ENCODE measurements around the gene ELMO1.

ELMO1 gene

GRCh38 chr7:36894190-36894589 is 554.5 kb downstream of the ELMO1 start:
- DNase-seq: peak; percentile 59

- DNase-seq: no peak
These were observed 559.5 kb downstream of the ELMO1 start for GRCh38 chr7:36889182-36889581.

DNA sequence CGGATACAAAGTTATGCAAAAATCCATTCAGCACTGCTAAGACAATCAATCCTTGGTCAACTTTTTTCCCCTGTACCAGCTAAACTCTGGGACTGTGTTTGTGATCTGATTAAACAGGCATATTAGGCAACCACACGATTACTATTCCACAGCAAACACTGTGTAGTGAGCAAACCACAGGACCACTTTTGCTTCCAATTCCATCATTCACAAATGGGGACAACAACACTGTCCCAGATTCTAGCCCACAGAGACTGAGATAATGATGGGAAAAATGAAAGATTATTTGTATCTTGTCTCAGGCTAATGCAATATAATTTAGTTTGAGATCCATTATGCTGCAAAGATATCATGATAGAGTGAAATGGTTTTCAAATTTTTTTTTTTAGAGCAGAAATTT is 560.7 kb downstream of the ELMO1 start:
- DNase-seq: no peak

DNA sequence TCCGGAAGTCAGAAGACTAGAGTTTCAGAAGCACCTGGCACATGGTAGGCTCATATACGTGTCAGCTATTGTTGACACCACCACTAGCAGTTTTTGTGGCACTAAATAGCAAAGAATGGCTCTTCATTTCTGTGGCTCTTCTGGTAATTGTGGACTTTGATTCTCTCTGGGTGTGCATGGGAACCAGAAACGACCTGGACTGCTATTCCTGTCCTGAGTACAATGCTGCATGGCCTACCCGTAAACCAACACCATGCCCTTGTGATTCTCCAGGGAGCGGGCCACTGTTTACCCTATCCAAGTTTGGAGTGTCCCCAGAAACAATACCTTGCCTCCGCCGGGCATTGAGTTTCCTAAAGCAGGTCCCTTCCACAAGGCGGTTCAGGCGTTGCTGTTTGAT is 561.4 kb downstream of the ELMO1 start:
- no peak for DNase-seq

- no peak for DNase-seq
These were observed 563.8 kb downstream of the ELMO1 start for GRCh38 chr7:36884910-36885309.

DNA sequence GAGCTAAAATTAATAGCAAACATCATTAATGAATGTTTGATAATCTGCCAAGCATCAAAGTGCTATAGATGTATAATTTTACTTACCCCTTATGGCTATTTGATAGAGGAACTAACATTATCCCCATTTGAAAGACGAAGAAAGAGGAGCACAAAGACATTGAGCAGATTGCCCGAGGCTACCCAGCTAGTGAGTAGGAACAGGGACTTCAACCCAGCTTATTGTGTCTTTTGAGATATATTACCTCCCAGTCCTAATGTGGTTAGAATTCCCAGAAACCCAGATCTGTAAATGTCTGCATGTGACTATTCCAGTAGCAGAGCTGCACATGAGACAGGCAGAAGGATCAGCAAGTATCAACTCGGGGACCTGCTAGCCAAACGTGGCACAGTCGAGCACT is 564.3 kb downstream of the ELMO1 start:
- DNase-seq: no peak

DNA sequence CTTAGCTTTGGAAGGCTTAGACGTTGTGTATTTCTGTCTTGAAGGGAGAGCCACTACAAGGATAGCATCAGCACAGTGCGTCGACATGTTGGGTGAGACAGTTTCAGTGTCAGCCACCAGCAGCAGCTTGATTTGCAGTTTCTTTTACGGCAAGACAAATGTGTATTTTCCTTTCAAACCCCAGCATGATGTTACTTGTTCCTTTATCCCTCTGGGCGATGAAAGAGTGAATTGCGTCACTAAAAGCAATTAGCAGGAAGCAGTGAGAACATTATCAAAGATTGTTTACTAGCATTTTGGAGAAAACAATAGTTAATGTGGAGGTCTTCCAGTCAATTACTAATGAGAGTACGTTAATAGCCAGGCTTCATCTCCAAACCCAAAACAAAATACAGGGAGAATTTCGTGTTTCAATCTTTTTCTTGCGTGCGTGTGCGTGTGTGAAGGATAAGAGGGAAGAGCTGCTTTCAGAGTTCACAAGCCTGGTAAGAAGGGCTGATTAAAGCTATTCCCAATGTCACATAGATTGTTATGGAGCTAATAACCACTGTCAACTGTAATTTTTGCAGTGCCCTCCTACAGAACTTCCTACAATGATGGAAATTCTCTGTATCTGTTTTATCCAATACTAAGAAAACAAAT is 567.3 kb downstream of the ELMO1 start:
- no peak for DNase-seq

DNA sequence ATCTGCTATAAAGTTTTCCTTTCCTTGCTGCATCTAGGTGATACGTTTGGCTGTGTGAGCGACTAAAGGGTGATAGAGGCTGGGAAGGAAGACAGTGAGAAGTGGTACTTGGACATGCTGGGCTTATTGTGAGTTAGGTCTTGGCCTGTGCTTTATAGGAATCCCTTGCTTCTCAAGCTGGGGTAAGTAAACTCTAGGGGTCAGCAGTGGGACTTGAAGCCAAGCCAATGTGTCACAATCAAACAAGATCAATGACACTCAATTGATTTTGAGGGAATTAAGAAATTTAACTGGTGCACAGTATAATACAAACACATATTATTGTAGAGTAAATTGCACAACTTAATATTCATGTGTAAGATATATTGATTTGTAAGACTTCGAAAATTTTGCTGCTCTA is 568.6 kb downstream of the ELMO1 start:
- no peak for DNase-seq

DNA sequence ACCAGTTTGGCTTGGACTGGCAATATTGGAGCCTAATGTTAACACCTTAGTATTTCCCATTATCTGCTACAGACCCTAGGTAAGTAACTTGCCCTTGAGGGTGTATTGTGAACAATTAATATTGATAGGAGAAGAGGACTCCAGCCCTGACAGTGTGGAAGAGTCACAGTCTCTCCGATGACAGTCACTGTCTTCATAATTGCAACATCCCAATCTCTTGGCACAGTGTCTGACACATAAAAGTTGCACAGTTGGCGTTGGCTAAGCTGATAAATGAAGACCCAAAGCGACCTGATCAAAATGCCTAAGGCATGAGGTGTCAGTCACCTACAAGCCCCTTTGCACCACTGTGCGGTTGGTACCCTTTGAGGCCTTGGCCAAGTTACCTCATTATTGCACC is 569.6 kb downstream of the ELMO1 start:
- no peak for DNase-seq

DNA sequence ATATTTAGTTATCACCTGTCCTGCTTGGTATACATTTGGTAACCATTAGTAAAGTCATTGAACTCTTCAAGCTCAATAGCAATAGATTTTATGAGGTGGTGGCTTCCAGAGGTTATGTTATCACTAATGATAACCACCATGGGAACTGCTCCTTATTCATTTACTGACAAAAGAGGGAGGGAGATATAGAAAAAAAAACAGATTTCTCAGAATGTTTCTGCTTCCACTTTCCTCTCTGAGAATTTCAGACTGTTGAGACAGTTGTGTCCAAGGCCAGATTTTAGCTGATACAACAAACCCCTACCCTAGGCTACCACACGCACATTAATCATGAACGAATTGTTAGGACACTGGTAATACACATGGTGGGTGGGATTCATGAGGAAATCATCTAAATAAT is 570.4 kb downstream of the ELMO1 start:
- peak; percentile 47 for DNase-seq

DNA sequence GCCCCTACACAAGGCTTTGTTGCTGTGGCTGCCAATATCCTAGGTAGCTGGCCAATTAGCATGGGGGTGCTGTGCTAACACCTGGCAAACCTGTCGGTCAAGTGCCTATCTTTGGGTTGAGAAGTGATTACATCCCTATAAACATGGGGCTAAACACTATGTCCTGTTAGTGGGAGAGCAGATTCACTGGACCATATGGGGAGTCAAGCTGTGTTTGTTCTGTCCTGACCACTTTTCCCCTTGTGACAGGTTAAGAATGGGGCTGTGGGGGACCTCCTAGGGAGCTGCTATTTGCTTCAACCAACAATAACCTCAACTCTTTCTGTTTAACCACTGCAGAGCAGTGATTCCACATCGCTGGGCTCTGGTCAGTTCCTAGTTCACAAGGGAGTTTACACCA is 572.9 kb downstream of the ELMO1 start:
- DNase-seq: no peak

DNA sequence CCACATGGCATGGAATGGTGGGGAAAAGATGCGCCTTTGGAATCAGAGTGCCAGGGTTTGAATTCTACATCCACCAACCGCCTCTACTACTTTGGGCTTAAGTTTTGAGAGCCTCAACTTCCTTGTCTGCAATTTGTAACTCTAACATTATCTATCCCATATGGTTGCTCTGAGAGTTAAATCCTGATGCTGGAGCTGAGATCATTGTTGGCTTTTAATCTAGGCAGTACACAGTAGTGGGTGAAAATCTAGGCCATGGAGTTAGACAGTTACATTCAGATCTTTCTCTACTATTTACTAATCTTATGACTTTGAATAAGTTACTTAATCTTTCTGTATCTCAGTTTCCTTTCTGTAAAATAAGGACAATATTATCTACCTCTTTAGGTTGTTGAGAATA is 574.6 kb downstream of the ELMO1 start:
- no peak for DNase-seq

DNA sequence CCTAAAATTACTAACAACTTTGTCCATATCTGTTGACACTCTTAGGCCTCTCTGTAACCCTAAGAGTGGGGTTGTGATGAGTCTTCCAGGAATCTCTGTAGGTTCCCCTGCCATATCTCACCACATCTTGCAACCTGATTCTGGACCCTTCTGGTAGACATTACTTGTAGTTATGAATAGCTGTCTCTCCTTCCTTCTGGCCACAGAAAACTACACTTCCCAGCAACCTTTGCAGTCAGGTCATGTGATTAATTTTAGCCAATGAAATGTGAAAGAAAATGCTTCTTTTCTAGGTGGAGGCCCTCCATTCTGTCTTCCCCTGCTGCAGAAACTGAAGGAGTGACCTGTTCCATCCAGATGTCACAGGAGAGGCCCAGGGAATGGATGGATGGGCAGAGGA is 576.8 kb downstream of the ELMO1 start:
- DNase-seq: peak; percentile 59

GRCh38 chr7:36871355-36871738 is 577.3 kb downstream of the ELMO1 start:
- peak; percentile 30 for DNase-seq

GRCh38 chr7:36870625-36871354 is 577.9 kb downstream of the ELMO1 start:
- no peak for DNase-seq

GRCh38 chr7:36868727-36869411 is 579.8 kb downstream of the ELMO1 start:
- DNase-seq: no peak

GRCh38 chr7:36865019-36865418 is 583.6 kb downstream of the ELMO1 start:
- no peak for DNase-seq

- peak; percentile 45 for DNase-seq
These were observed 584.6 kb downstream of the ELMO1 start for GRCh38 chr7:36863901-36864701.

GRCh38 chr7:36862771-36863261 is 585.8 kb downstream of the ELMO1 start:
- DNase-seq: no peak

GRCh38 chr7:36861656-36862055 is 587.0 kb downstream of the ELMO1 start:
- DNase-seq: no peak

- no peak for DNase-seq
These were observed 588.0 kb downstream of the ELMO1 start for GRCh38 chr7:36860681-36861080.

- no peak for DNase-seq
These were observed 593.3 kb downstream of the ELMO1 start for GRCh38 chr7:36855330-36855729.

DNA sequence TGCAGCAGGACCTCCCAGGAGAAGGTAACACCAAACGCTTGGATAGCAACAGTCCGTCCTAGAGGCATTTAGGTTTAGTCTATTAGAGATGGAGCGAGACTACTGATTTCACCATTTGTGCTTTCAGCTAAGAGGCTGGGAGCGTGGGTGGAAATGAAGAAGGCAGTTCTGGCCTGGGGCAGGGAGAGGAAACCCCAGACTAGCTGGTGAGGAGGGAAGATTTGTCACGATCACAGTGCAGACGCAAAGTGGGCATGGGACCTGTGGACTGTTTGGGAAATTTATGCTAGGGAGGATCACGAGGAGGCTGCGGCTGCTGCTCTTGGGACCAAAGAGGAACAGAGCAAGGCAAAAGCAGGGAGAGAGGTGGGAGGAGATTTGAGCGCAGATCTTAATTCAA is 594.0 kb downstream of the ELMO1 start:
- DNase-seq: no peak

Measured in activated CD4-positive, alpha-beta T cell treated with anti-CD3 and anti-CD28 coated beads, Interleukin-10, Interleukin-2, amounts not matched to agents 100 ng/mL and 50 ng/mL, durations not matched to agents 16 hours and 8 hours (primary cell).